ENCODE data around the gene ACVRL1. TPM values are rescaled to one million over a fixed set of nuclear protein-coding genes. Genes with fewer than 3 reads are reported as not detected.

The ACVRL1 gene
- total and polyA plus RNA-seq, 9 of the 15 experiments (the other 6 are each of a cell fraction or from before 2014, with no cell fraction given) = 0.07 to 1.4 (median 0.30) TPM

- TF ChIP-seq ZNF277 (CRISPR knock-in tag; IDR thresholded peaks at IDR 0.05; ENCODE audit: borderline replicate concordance) (no peak), POLR2AphosphoS2 (IDR thresholded peaks at IDR 0.05; ENCODE audit: low read length) (no peak), CEBPB (tag; IDR thresholded peaks at IDR 0.05) (no peak), NRF1 (conservative IDR thresholded peaks at IDR 0.05 in 1 of 2, IDR thresholded peaks at IDR 0.05 in 1 of 2) (peak in 1 of 2 experiments; percentile 45; a peak in 1 of 4 replicates), C11orf30 (IDR thresholded peaks at IDR 0.05; ENCODE audit: low read depth) (no peak), KAT7 (CRISPR knock-in tag; IDR thresholded peaks at IDR 0.05; ENCODE audit: borderline replicate concordance) (no peak), JUND (IDR thresholded peaks at IDR 0.05; ENCODE audit: borderline replicate concordance, low read depth, low read length) (peak; percentile 24; the same call in 1 of the 2 replicates), JUND (tag; IDR thresholded peaks at IDR 0.05; ENCODE audit: borderline replicate concordance, low read depth, low read length) (no peak), POLR2H (tag; IDR thresholded peaks at IDR 0.05; ENCODE audit: low read depth) (no peak), SMARCC2 (IDR thresholded peaks at IDR 0.05; ENCODE audit: low read depth) (no peak), KDM2B (CRISPR knock-in tag; IDR thresholded peaks at IDR 0.05) (no peak), CHAMP1 (IDR thresholded peaks at IDR 0.05) (no peak), CREBBP (IDR thresholded peaks at IDR 0.05; ENCODE audit: low read depth, low read length) (no peak), ZBTB34 (CRISPR knock-in tag; IDR thresholded peaks at IDR 0.05) (no peak), MCM2 (IDR thresholded peaks at IDR 0.05; ENCODE audit: low read depth) (no peak), AFF1 (IDR thresholded peaks at IDR 0.05; ENCODE audit: low read depth in 1 of 2, partially characterized antibody in 2 of 2) (no peak), SLC30A9 (CRISPR knock-in tag; IDR thresholded peaks at IDR 0.05) (no peak)
These were observed 7.8 kb downstream of the ACVRL1 start (continued) for GRCh38 chr12:51915003-51915625.
